Activated naive CD4-positive, alpha-beta T cell treated with anti-CD3 and anti-CD28 coated beads for 36 hours (primary cell): ENCODE data around the gene TSSK1B. TPM values are rescaled to one million over a fixed set of nuclear protein-coding genes. Genes with fewer than 3 reads are reported as not detected.

ENCODE experiments used
- CTCF ChIA-PET: fragments of 350-600 bp; sonication (Branson Sonifier 250); formaldehyde crosslinking; loops from one replicate; lab custom pipeline; 2021; ENCODE audit warnings: antibody characterized with exemption; lab: Charles Lee
- DNase-seq: peaks from one replicate; pipeline ENCODE4 v3.0.0-alpha.2; 2020
- H3K27ac Mint-ChIP-seq: one replicate; pipeline ENCODE4 v1.8.0; 2021; ENCODE audit warnings: mild to moderate bottlenecking, mixed read lengths
- H3K27me3 Mint-ChIP-seq: one replicate; pipeline ENCODE4 v1.8.0; 2021; ENCODE audit warnings: low read depth, mixed read lengths
- H3K36me3 Mint-ChIP-seq: one replicate; pipeline ENCODE4 v1.8.0; 2021; ENCODE audit warnings: low read depth, mixed read lengths
- H3K4me1 Mint-ChIP-seq: one replicate; pipeline ENCODE4 v1.8.0; 2021; ENCODE audit warnings: low read depth, mixed read lengths
- H3K4me3 Mint-ChIP-seq: one replicate; pipeline ENCODE4 v1.8.0; 2021; ENCODE audit warnings: mild to moderate bottlenecking, moderate library complexity, mixed read lengths
- H3K9me3 Mint-ChIP-seq: one replicate; pipeline ENCODE4 v1.8.0; 2021; ENCODE audit warnings: mixed read lengths
- intact Hi-C: fragments of 100-400 bp; cut with micrococcal nuclease; formaldehyde crosslinking; loops from one replicate; pipeline ENCODE4 v1.15.1; 2023
- total RNA-seq, 2 experiments: library from RNA; stranded (reverse); gene quantifications; one replicate each; pipeline ENCODE4 v1.2.3, GENCODE V29; 2021

TSSK1B gene
- total RNA-seq, 2 experiments from 2014 or later, result not detected

GRCh38 chr5:113389116-113389515 is 45.7 kb downstream of the TSSK1B start:
- CTCF ChIA-PET, result interaction anchor here (0.7 to 4.3 kb wide), 2 partner anchors 10 to 217 kb away, joined by 3 to 18 read pairs; no protein-coding TSS in a partner anchor
- intact Hi-C loops, result no loop called here
- H3K4me3 Mint-ChIP-seq, result no peak overlapping the region
- no peaks in the 10 kb centered on the region for H3K36me3 Mint-ChIP-seq
- no peak for DNase-seq
- no peaks in the 10 kb centered on the region for H3K9me3 Mint-ChIP-seq
- H3K4me1 Mint-ChIP-seq, result no peaks in the 10 kb centered on the region
- no peak overlapping the region for H3K27ac Mint-ChIP-seq
- peaks cover 20% of the 10 kb centered on the region for H3K27me3 Mint-ChIP-seq

GRCh38 chr5:113387844-113388243 is 46.9 kb downstream of the TSSK1B start:
- CTCF ChIA-PET, result interaction anchor here (4.3 kb wide), 1 partner anchor 9 kb away, joined by 18 read pairs; no protein-coding TSS in a partner anchor
- no peaks in the 10 kb centered on the region for H3K36me3 Mint-ChIP-seq
- intact Hi-C loops, result no loop called here
- no peak overlapping the region for H3K4me3 Mint-ChIP-seq
- H3K9me3 Mint-ChIP-seq, result no peaks in the 10 kb centered on the region
- H3K27ac Mint-ChIP-seq, result no peak overlapping the region
- DNase-seq, result no peak
- H3K27me3 Mint-ChIP-seq, result peaks cover 22% of the 10 kb centered on the region
- no peaks in the 10 kb centered on the region for H3K4me1 Mint-ChIP-seq

GRCh38 chr5:113384782-113385285 is 50.0 kb downstream of the TSSK1B start:
- CTCF ChIA-PET, result interaction anchor here (0.6 kb wide), 1 partner anchor 126 kb away, joined by 3 read pairs; no protein-coding TSS in a partner anchor
- no peaks in the 10 kb centered on the region for H3K9me3 Mint-ChIP-seq
- DNase-seq, result no peak
- peaks cover 28% of the 10 kb centered on the region for H3K27me3 Mint-ChIP-seq
- H3K4me1 Mint-ChIP-seq, result peaks cover 2% of the 10 kb centered on the region
- intact Hi-C loops, result no loop called here
- H3K36me3 Mint-ChIP-seq, result no peaks in the 10 kb centered on the region
- no peak overlapping the region for H3K27ac Mint-ChIP-seq
- no peak overlapping the region for H3K4me3 Mint-ChIP-seq

GRCh38 chr5:113382731-113383130 is 52.1 kb downstream of the TSSK1B start:
- DNase-seq, result no peak
- CTCF ChIA-PET, result interaction anchor here (0.7 kb wide), 1 partner anchor 89 kb away, joined by 6 read pairs; no protein-coding TSS in a partner anchor
- Mint-ChIP-seq H3K27ac (no peak overlapping the region), H3K27me3 (peaks cover 23% of the 10 kb centered on the region), H3K4me3 (no peak overlapping the region), H3K9me3 (no peaks in the 10 kb centered on the region), H3K36me3 (no peaks in the 10 kb centered on the region), H3K4me1 (peaks cover 13% of the 10 kb centered on the region)
- intact Hi-C loops, result no loop called here

Other genes with a start within 250 kb of the TSSK1B start
- gene MCC, start 53.5 kb upstream of the TSSK1B start, total RNA-seq, result under 1 TPM; 0.62 to 0.81 TPM
- 10 to 100 TPM; 24.4 to 28.0 TPM for gene YTHDC2, start 78.7 kb upstream of the TSSK1B start, total RNA-seq